ENCODE results near the gene SERPINI1. TPM values are rescaled to one million over a fixed set of nuclear protein-coding genes. Genes with fewer than 3 reads are reported as not detected.

SERPINI1 gene
- total RNA-seq, 4 donors from 2014 or later, result 3.1 to 4.0 (median 3.5) TPM

DNA sequence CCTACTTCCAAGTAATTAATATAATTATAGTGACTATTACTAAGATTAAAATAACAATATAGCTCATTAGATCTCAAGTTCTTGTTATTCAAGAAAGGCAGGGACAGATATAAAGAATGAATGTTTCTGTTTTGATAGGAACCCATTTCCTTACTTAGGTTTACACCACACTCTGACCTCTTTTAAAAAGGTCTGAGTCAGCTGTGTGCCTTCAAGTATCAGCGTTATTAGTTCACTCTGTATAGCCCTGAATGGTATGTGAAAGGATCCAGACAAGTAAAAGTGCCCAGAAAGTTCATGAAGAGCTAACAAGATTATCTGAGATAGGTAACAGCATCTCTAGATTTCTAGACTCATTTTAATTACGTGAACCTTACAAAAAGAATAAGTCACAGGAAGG is 29.7 kb upstream of the SERPINI1 start:
- peaks cover 0 to 3% of the 10 kb centered on the region in 2 donors for H3K36me3 ChIP-seq
- intact Hi-C loops (cut with DNase I), result no loop called here
- H3K27ac ChIP-seq, result no peak overlapping the region
- DNase-seq, result no peak
- TF ChIP-seq POLR2A (IDR thresholded peaks at IDR 0.05), result no peak
- TF ChIP-seq, protein P1, sequence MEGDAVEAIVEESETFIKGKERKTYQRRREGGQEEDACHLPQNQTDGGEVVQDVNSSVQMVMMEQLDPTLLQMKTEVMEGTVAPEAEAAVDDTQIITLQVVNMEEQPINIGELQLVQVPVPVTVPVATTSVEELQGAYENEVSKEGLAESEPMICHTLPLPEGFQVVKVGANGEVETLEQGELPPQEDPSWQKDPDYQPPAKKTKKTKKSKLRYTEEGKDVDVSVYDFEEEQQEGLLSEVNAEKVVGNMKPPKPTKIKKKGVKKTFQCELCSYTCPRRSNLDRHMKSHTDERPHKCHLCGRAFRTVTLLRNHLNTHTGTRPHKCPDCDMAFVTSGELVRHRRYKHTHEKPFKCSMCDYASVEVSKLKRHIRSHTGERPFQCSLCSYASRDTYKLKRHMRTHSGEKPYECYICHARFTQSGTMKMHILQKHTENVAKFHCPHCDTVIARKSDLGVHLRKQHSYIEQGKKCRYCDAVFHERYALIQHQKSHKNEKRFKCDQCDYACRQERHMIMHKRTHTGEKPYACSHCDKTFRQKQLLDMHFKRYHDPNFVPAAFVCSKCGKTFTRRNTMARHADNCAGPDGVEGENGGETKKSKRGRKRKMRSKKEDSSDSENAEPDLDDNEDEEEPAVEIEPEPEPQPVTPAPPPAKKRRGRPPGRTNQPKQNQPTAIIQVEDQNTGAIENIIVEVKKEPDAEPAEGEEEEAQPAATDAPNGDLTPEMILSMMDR (IDR thresholded peaks at IDR 0.05), result no peak
- no peaks in the 10 kb centered on the region for H3K9me3 ChIP-seq
- no peak overlapping the region for H3K4me3 ChIP-seq (replicated peaks in 1 of 3)
- no peaks in the 10 kb centered on the region for H3K27me3 ChIP-seq
- H3K4me1 ChIP-seq, result no peaks in the 10 kb centered on the region
- WGBS, 2 donors, result 75 to 78% methylated on average over 2 of the region's 2 CpGs

- no peak for DNase-seq
- no peak overlapping the region for H3K4me3 ChIP-seq (replicated peaks in 1 of 3)
- TF ChIP-seq POLR2A (IDR thresholded peaks at IDR 0.05), result no peak
- TF ChIP-seq, protein P1 (IDR thresholded peaks at IDR 0.05), result no peak
- H3K9me3 ChIP-seq, result no peaks in the 10 kb centered on the region
- H3K27me3 ChIP-seq, result no peaks in the 10 kb centered on the region
- no peaks in the 10 kb centered on the region for H3K4me1 ChIP-seq
- intact Hi-C loops (cut with DNase I), result no loop called here
- H3K36me3 ChIP-seq, result peaks cover 0 to 3% of the 10 kb centered on the region in 2 donors
- 79 to 93% methylated on average over 4 of the region's 4 CpGs for WGBS, 2 donors
- no peak overlapping the region for H3K27ac ChIP-seq
Observed at GRCh38 chr3:167709690-167710089, 25.8 kb upstream of the SERPINI1 start.

DNA sequence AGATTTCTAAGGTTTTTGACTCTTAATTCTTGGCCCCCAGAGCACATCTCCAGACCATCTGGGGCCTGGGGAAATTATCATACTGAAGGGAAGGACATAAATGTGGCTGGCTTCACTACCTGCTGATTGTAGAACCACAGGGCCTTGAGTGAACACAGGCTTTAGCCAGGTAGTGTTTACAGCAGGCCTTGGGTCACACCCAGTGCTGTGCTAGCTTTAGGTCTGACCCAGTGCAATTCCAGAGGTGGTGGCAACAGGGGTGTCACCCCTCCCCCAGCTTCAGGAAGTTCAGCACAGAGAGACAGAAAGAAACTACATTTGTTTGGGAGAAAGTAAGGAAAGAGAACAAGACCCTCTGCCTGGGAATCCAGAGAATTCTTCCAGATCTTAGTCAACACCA is 25.0 kb upstream of the SERPINI1 start:
- intact Hi-C loops (cut with DNase I), result no loop called here
- Histone ChIP-seq H3K4me3 (replicated peaks in 1 of 3) (no peak overlapping the region), H3K9me3 (no peaks in the 10 kb centered on the region)

DNA sequence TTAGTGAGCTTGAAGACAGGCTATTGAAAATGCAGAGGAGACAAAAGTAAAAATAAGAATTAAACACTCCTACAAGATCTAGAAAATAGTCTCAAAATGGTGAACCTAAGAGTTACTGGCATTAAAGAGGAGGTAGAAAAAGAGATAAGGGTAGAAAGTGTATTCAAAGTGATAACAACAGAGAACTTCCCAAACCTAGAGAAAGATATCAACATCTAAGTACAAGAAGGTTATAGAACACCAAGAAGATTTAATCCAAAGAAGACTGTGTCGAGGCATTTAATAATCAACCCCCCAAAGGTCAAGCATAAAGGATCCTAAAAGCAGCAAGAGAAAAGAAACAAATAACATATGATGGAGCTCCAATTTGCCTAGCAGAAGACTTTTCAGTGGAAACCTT is 24.1 kb upstream of the SERPINI1 start:
- Histone ChIP-seq H3K9me3 (no peaks in the 10 kb centered on the region), H3K36me3 (peaks cover 0 to under 1% of the 10 kb centered on the region in 2 donors), H3K4me3 (replicated peaks in 1 of 3) (no peak overlapping the region), H3K27me3 (no peaks in the 10 kb centered on the region), H3K27ac (no peak overlapping the region), H3K4me1 (no peaks in the 10 kb centered on the region)
- intact Hi-C loops (cut with DNase I), result no loop called here
- WGBS, 2 donors, result 93 to 96% methylated on average over 1 of the region's 1 CpG
- no peak for DNase-seq
- no peak for TF ChIP-seq POLR2A (IDR thresholded peaks at IDR 0.05)
- TF ChIP-seq, protein P1 (IDR thresholded peaks at IDR 0.05), result no peak

More for the DNA sequence above, 25.0 kb upstream of the SERPINI1 start:
- Histone ChIP-seq H3K27ac (no peak overlapping the region), H3K4me1 (no peaks in the 10 kb centered on the region), H3K36me3 (peaks cover 0 to 3% of the 10 kb centered on the region in 2 donors), H3K27me3 (no peaks in the 10 kb centered on the region)
- TF ChIP-seq POLR2A (IDR thresholded peaks at IDR 0.05), result no peak
- TF ChIP-seq, protein P1 (IDR thresholded peaks at IDR 0.05), result no peak
- DNase-seq, result no peak

DNA sequence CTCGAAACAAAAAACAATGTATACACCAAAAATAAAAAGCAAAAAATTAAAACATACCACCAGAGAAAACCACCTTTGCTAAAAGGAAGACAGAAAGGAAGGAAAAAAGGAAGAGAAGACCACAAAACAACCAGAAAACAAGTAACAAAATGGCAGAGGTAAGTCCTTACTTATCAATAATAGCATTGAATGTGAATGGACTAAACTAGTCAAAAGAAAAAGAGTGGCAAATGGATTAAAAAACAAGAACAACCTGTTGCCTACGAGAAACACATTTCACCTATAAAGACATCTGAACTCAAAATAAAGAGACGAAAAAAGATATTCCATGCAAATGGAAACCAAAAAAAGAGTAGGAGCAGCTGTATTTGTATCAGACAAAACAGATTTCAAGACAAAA is 23.1 kb upstream of the SERPINI1 start:
- Histone ChIP-seq H3K4me3 (replicated peaks in 1 of 3) (no peak overlapping the region), H3K4me1 (no peaks in the 10 kb centered on the region), H3K27ac (no peak overlapping the region), H3K27me3 (no peaks in the 10 kb centered on the region), H3K36me3 (no peaks in the 10 kb centered on the region), H3K9me3 (no peaks in the 10 kb centered on the region)
- no peak for DNase-seq
- intact Hi-C loops (cut with DNase I), result no loop called here
- 95 to 97% methylated on average over 3 of the region's 3 CpGs for WGBS, 2 donors
- TF ChIP-seq, protein P1 (IDR thresholded peaks at IDR 0.05), result no peak
- TF ChIP-seq POLR2A (IDR thresholded peaks at IDR 0.05), result no peak
